HL-60 (cell line): ENCODE results near the gene SGIP1.

Source experiments
- DNase-seq, 2 experiments: peaks; one replicate each; pipeline ENCODE4 v3.0.0-alpha.2; 2010 to 2020; ENCODE audit warnings: low read depth in 1 of 2, low spot score in 1 of 2
- H3K27ac ChIP-seq: fragments of 250-450 bp; sonication (Bioruptor Pico); replicated peaks from 2 replicates; pipeline ENCODE4 v1.5.1; 2020; ENCODE audit warnings: mild to moderate bottlenecking, moderate library complexity
- H3K27me3 ChIP-seq: fragments of 250-450 bp; sonication (Bioruptor Pico); 2 replicates; pipeline ENCODE4 v1.5.1; 2021; ENCODE audit warnings: mild to moderate bottlenecking, moderate library complexity; ENCODE audit not compliant: insufficient read depth, poor library complexity, severe bottlenecking
- H3K4me3 ChIP-seq: replicated peaks from 2 replicates; pipeline ENCODE4 v1.5.1; 2011; ENCODE audit warnings: mild to moderate bottlenecking, control low read depth, low read length; ENCODE audit not compliant: insufficient read depth
- GABPA ChIP-seq: IDR thresholded peaks from 2 replicates; pipeline ENCODE4 v1.6.1; 2012; ENCODE audit warnings: low read depth
- POLR2AphosphoS5 ChIP-seq: IDR thresholded peaks from 2 replicates; pipeline ENCODE4 v1.6.1; 2012; ENCODE audit warnings: low read depth
- SPI1 ChIP-seq: IDR thresholded peaks from 2 replicates; pipeline ENCODE4 v1.6.1; 2012; ENCODE audit warnings: low read depth, mild to moderate bottlenecking, borderline replicate concordance
- TF ChIP-seq, protein P1 (sequence below): IDR thresholded peaks from one replicate; pipeline ENCODE4 v1.5.1; 2011; ENCODE audit warnings: low read length, control low read depth, inconsistent platforms; ENCODE audit not compliant: insufficient read depth
- TF ChIP-seq, protein P2 (sequence below): IDR thresholded peaks from 2 replicates; pipeline ENCODE4 v1.6.1; 2012; ENCODE audit warnings: low read depth; ENCODE audit not compliant: insufficient replicate concordance

Gene SGIP1

DNA sequence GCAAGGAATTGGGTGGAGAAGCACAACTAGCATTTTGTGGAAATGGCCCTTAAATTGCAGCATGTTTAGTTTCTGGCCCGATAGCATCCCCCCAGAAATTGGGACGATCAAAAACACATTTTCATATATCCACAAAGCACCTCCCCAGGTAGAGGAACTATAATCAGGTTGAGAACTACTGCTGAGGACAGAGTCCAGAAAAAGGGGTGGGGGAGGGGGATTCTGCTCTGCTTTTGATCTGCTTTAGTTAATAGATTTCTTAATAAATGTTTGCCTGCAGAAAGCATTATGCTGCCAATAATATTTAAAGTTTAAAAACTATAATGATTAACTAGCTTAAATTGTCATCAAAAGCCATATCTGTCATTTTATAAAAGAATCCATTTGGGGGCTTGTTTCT lies 203.9 kb downstream of the SGIP1 start:
- TF ChIP-seq, protein P1, sequence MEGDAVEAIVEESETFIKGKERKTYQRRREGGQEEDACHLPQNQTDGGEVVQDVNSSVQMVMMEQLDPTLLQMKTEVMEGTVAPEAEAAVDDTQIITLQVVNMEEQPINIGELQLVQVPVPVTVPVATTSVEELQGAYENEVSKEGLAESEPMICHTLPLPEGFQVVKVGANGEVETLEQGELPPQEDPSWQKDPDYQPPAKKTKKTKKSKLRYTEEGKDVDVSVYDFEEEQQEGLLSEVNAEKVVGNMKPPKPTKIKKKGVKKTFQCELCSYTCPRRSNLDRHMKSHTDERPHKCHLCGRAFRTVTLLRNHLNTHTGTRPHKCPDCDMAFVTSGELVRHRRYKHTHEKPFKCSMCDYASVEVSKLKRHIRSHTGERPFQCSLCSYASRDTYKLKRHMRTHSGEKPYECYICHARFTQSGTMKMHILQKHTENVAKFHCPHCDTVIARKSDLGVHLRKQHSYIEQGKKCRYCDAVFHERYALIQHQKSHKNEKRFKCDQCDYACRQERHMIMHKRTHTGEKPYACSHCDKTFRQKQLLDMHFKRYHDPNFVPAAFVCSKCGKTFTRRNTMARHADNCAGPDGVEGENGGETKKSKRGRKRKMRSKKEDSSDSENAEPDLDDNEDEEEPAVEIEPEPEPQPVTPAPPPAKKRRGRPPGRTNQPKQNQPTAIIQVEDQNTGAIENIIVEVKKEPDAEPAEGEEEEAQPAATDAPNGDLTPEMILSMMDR: no peak
- H3K27me3 ChIP-seq: no peaks in the 10 kb centered on the region
- H3K27ac ChIP-seq: no peak overlapping the region
- H3K4me3 ChIP-seq: no peak overlapping the region
- no peak for DNase-seq

DNA sequence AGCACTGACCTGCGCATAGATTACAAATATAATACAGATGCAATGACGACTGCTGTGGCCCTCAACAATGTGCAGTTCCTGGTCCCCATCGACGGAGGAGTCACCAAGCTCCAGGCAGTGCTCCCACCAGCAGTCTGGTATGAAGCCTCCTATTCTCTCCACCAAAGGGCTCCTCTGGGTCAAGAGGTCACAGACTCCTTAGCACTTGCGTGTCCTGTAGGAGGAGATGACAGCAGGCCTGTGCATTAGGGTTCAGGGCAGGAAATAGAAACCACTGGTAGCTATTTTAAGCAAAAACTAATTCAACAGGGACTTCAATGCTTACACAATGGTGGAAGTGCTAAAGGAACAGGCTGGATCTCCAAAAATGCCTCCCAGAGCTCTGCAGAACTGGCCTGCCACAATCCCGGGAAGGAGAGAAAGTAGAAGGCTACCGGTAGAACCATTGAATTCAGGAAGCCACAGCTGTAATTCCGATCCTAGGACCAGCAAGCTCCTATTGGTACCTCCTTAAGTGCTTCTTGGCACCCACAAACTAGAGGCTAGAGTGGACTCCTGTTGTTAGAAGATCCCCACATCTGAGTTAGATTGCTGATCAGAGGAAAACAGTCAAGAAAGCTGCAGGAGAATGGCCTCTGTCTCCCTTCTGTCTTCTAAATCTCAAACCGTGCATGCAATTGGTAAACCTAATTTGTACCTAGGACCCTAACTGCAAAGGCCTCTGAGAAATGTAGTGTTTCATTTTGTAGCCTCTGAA lies 205.6 kb downstream of the SGIP1 start:
- Histone ChIP-seq H3K4me3 (no peak overlapping the region), H3K27ac (no peak overlapping the region), H3K27me3 (no peaks in the 10 kb centered on the region)
- TF ChIP-seq, protein P1: no peak
- TF ChIP-seq, protein P2, sequence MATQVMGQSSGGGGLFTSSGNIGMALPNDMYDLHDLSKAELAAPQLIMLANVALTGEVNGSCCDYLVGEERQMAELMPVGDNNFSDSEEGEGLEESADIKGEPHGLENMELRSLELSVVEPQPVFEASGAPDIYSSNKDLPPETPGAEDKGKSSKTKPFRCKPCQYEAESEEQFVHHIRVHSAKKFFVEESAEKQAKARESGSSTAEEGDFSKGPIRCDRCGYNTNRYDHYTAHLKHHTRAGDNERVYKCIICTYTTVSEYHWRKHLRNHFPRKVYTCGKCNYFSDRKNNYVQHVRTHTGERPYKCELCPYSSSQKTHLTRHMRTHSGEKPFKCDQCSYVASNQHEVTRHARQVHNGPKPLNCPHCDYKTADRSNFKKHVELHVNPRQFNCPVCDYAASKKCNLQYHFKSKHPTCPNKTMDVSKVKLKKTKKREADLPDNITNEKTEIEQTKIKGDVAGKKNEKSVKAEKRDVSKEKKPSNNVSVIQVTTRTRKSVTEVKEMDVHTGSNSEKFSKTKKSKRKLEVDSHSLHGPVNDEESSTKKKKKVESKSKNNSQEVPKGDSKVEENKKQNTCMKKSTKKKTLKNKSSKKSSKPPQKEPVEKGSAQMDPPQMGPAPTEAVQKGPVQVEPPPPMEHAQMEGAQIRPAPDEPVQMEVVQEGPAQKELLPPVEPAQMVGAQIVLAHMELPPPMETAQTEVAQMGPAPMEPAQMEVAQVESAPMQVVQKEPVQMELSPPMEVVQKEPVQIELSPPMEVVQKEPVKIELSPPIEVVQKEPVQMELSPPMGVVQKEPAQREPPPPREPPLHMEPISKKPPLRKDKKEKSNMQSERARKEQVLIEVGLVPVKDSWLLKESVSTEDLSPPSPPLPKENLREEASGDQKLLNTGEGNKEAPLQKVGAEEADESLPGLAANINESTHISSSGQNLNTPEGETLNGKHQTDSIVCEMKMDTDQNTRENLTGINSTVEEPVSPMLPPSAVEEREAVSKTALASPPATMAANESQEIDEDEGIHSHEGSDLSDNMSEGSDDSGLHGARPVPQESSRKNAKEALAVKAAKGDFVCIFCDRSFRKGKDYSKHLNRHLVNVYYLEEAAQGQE: no peak
- TF ChIP-seq POLR2AphosphoS5 (no peak), GABPA (no peak), SPI1 (no peak)
- no peak for DNase-seq

DNA sequence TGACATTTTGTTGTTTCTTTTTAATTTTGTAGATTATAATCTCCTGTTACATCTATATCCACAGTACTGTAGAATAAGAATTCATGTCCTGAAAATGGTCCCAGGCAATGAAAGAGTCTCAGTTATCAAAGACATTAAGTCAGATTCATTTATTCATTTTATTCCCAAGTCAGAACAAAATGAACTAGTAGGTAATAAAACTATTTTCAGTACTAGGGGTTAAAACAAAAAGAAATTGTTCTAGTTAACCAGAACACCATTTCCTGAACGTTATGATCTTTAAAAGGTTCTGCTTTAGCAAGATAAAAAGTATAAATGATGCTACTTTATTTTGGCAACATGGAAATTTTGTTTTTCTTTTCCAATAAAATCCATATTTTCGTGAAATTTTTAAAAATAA lies 211.5 kb downstream of the SGIP1 start:
- DNase-seq: no peak
- TF ChIP-seq, protein P2: no peak
- TF ChIP-seq POLR2AphosphoS5 (no peak), SPI1 (no peak)
- no peak overlapping the region for H3K27ac ChIP-seq
- peaks cover 5% of the 10 kb centered on the region for H3K27me3 ChIP-seq
- H3K4me3 ChIP-seq: no peak overlapping the region

DNA sequence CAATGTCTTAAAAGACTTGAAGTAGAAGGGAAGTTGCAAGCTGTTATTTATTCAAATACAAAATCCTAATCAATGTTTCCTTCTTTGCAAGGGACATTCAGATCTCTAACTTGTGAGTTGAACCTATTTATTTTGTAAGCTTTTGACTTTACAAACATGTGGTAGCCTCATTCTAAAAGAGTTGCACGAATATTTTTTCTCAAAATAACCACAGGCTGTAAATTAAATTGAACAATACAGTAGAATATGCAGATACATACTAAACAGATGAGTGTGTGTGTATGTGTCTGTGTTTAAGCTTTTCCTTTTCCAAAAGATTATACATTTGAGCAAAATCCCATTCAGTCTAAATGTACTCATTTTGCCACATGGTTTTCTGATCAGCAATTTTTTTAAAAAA lies 213.5 kb downstream of the SGIP1 start:
- Histone ChIP-seq H3K4me3 (no peak overlapping the region), H3K27ac (no peak overlapping the region), H3K27me3 (peaks cover 18% of the 10 kb centered on the region)
- DNase-seq: no peak
- TF ChIP-seq POLR2AphosphoS5 (no peak), GABPA (no peak), SPI1 (no peak)
- TF ChIP-seq, protein P2: no peak
- TF ChIP-seq, protein P1: no peak
